ENCODE data around the gene TNFRSF1B.
A peak's percentile ranks its signal among the peaks of the same experiment; 100 is the strongest.

Gene TNFRSF1B

DNA sequence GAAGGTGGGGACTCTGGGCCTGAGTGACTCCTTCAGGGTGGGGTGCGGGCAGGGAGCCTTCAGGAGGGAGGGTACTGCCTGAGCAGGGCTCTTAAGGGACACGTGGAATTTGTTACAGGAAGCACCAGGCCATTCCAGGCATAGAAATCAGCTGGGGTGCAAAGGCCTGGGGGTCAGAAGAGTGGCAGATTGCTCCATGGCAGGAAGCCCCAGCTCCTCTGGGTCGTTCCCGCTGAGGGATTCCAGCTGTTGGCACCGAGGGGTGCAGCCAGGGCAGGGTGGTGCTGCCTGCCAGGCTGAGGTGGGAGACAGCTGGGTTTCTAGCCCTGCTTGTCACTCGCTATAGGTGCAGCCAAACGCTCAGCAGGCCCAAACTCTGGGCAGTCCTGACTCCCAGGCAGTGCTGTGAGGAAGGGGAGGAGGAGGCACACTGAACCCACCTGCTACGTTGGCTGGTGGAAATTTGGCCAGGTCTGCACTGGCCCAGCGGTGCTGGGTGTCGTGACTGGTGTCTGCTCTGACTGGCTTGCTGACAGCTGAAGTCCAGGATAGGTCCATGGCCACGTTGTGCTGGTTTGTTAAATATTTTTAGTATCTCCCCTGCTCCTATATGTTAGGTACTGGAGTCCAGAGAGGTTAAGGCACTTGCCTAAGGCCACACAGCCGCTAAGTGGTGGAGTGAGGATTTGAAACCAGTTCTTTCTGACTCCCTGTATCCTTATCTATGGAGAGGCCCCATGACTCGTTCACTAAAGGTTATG lies 19.3 kb downstream of the TNFRSF1B start:
- H3K9me3 Mint-ChIP-seq = no peaks in the 10 kb centered on the region
- H3K4me1 Mint-ChIP-seq = peaks cover 57% of the 10 kb centered on the region
- H3K36me3 Mint-ChIP-seq = peaks cover 7% of the 10 kb centered on the region
- no peak overlapping the region for H3K4me3 Mint-ChIP-seq
- H3K27ac Mint-ChIP-seq = peak overlapping the region; percentile 23
- no peaks in the 10 kb centered on the region for H3K27me3 Mint-ChIP-seq

DNA sequence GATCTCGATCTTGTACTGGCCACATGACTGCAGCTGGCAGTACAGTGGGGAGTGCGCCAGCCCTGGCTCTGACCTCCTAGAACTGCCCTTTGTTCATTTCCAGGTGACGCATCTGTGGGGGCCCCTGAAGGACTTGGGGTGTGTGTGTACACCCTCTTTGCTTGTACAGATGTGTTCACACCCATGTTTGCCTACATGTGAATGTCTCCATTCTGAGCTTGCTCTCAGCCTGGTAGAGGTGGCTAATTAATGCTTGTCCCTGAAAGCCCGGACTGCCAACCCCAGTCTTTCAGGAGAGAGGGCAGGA lies 19.8 kb downstream of the TNFRSF1B start:
- Mint-ChIP-seq H3K4me1 (peaks cover 56% of the 10 kb centered on the region), H3K4me3 (no peak overlapping the region), H3K27me3 (no peaks in the 10 kb centered on the region), H3K9me3 (no peaks in the 10 kb centered on the region), H3K27ac (no peak overlapping the region), H3K36me3 (peaks cover 7% of the 10 kb centered on the region)

DNA sequence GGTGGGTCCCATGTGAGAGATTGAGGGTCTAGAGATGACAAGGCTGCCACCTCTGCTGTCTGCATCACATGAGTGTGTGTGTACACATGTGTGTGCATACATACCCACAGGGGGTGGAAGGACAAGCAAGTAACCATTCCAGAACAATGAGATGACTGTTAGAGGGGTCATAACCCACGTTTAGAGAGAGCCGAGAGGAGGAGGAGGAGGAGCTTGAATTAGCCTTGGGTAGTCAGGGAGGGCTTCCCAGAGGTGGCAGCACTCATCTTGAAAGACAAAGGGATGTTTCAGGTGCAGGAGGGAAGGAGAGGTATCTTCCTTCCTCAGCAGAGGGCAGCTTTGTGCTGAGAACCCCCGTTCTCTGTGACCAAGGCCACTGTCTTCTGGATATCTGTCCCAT lies 21.3 kb downstream of the TNFRSF1B start:
- Mint-ChIP-seq H3K4me1 (peaks cover 41% of the 10 kb centered on the region), H3K4me3 (no peak overlapping the region), H3K9me3 (no peaks in the 10 kb centered on the region), H3K27ac (no peak overlapping the region), H3K27me3 (no peaks in the 10 kb centered on the region), H3K36me3 (peaks cover 7% of the 10 kb centered on the region)

DNA sequence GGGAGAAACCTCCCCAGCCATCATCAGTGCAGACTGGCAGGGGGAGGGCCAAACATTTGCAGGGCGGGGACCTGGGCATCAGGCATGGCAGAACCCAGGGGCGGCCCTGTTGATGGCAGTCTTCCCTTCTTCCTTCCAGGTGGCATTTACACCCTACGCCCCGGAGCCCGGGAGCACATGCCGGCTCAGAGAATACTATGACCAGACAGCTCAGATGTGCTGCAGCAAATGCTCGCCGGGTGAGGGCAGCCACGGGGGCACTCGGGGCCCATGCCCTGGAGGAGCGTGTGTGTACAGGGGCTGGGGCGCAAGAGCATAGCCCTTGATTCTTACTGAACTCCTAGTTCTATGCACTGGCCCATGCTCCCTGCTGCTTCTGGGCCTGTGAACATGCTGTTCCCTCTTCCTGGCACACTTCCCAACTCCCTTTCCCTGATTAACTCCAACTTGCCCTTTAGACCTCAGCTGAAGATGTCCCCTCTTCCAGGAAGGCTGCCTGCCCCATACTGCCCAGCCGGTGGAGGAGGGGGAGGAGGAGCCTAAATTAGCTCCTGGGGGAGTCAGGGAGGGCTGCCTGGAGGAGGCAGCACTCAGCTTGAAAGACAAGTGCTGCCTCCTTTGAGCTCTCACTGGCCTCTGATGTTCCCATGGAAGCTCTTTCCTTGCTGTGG lies 22.0 kb downstream of the TNFRSF1B start:
- Mint-ChIP-seq H3K9me3 (no peaks in the 10 kb centered on the region), H3K27ac (no peak overlapping the region), H3K27me3 (no peaks in the 10 kb centered on the region), H3K4me3 (no peak overlapping the region), H3K36me3 (peaks cover 8% of the 10 kb centered on the region), H3K4me1 (peaks cover 34% of the 10 kb centered on the region)

DNA sequence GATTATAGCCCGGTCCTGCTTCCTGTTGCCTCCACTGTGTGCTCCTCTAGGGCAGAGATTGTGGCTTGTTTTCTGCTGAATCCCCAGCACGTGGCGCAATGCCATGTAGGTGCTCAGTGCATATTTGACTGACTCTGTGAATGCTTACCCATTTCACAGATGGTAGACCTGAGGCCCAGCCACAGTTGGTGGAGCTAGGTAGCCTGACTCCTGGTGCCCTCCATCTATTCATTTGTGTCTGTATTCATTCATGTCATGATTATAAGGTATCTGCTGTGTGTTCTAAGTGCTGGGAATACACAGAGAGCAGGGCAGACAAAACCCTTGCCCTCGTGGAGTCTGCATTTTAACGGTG lies 22.5 kb downstream of the TNFRSF1B start:
- H3K4me3 Mint-ChIP-seq = no peak overlapping the region
- H3K27me3 Mint-ChIP-seq = no peaks in the 10 kb centered on the region
- no peaks in the 10 kb centered on the region for H3K9me3 Mint-ChIP-seq
- peak overlapping the region; percentile 68 for H3K27ac Mint-ChIP-seq
- peaks cover 13% of the 10 kb centered on the region for H3K36me3 Mint-ChIP-seq
- peaks cover 29% of the 10 kb centered on the region for H3K4me1 Mint-ChIP-seq

GRCh38 chr1:12191242-12192032 lies 24.6 kb downstream of the TNFRSF1B start:
- Mint-ChIP-seq H3K4me1 (peaks cover 17% of the 10 kb centered on the region), H3K4me3 (no peak overlapping the region), H3K27me3 (no peaks in the 10 kb centered on the region), H3K36me3 (peaks cover 17% of the 10 kb centered on the region), H3K9me3 (no peaks in the 10 kb centered on the region), H3K27ac (peak overlapping the region; percentile 62)

DNA sequence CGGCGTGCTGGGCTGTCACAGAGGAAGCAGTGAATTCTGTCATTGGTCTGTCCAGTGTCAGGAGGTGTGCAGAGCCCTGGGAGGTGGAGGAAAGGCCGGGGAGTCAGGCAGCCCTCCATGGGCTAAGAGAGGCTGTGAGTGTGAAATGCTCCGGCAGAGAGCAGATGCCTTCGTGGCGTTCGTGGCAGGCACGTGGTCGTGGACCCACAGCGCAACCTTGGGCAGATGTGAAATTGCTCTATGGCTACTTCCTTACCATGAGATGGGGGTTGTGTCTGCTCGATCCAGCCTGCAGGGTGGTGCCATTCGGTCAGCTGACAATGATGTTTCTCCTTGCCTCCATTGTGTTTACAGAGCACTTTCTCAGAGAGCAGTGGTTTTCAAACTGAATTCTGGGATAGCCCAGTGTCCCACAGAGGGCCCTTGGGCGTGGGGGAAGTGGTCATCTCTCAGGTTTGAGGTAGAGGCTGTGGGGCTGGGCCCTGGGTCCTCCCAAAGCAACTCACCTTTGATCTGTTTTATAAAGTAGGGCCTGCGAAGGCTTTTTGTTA lies 27.9 kb downstream of the TNFRSF1B start:
- H3K36me3 Mint-ChIP-seq = peaks cover 14% of the 10 kb centered on the region
- H3K9me3 Mint-ChIP-seq = no peaks in the 10 kb centered on the region
- no peaks in the 10 kb centered on the region for H3K4me1 Mint-ChIP-seq

DNA sequence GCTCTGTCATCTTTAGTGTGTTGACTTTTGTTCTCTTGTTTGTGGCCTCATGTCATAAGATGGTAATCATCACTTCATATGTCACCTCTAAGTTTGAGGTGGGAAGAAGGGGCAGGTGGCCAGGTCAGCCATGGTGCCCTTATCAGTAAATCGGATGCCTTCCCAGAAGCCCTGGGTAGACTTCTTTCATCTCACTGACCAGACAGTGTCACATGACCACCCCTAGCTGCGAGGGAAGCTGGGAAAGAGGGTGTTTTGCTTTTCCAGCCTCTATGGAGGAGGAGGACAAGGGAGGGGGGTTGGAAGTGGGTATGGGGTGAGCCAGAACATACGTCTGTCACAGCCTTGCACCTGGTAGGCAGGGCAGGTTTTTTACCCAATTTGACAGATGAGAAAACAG lies 28.6 kb downstream of the TNFRSF1B start:
- Mint-ChIP-seq H3K4me1 (no peaks in the 10 kb centered on the region), H3K9me3 (no peaks in the 10 kb centered on the region), H3K27me3 (no peaks in the 10 kb centered on the region), H3K27ac (no peak overlapping the region), H3K4me3 (no peak overlapping the region), H3K36me3 (peaks cover 14% of the 10 kb centered on the region)

More for the DNA sequence above, 27.9 kb downstream of the TNFRSF1B start:
- no peak overlapping the region for H3K27ac Mint-ChIP-seq
- H3K4me3 Mint-ChIP-seq = no peak overlapping the region
- no peaks in the 10 kb centered on the region for H3K27me3 Mint-ChIP-seq

DNA sequence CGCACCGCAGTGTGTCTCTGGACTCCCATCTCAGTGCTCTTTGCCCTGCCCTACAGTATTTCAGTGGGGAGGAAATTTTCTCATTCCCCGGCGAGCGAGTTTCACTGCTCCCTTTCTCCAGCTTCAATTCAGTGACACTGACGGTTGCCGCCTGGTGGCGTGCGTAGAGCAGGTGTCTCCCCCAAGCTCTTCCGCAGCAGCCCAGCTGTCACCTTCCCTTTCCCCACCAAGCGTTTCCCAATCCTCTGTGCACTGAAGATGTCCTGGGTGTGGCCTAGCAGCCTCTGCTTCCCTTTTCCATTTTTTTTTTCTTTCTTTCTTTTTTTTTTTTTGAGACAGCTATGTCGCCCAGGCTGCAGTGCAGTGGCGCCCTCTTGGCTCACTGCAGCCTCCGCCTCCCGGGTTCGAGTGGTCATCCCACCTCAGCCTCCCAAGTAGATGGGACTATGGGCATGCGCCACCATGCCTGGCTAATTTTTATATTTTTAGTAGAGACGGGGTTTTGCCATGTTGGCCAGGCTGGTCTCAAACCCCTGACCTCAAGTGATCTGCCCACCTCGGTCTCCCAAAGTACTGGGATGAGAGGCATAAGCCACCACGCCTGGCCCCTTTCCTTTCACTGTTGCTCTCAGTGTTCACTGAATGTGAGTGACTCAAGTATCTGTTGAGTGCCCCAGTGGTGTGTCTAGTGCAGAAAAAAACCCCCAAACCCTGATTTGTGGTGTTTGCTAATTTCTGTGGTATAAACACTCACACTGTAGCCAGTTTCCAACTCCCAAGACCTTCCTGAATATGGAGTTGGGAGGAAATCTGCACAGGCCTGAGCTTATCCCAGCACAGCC lies 30.1 kb downstream of the TNFRSF1B start:
- peaks cover 14% of the 10 kb centered on the region for H3K36me3 Mint-ChIP-seq
- H3K27me3 Mint-ChIP-seq = no peaks in the 10 kb centered on the region
- H3K4me3 Mint-ChIP-seq = no peak overlapping the region
- peaks cover 7% of the 10 kb centered on the region for H3K4me1 Mint-ChIP-seq
- H3K9me3 Mint-ChIP-seq = no peaks in the 10 kb centered on the region
- H3K27ac Mint-ChIP-seq = no peak overlapping the region

GRCh38 chr1:12197483-12197880 lies 30.7 kb downstream of the TNFRSF1B start:
- Mint-ChIP-seq H3K4me1 (peaks cover 10% of the 10 kb centered on the region), H3K36me3 (peaks cover 16% of the 10 kb centered on the region), H3K4me3 (no peak overlapping the region), H3K27ac (no peak overlapping the region), H3K27me3 (no peaks in the 10 kb centered on the region), H3K9me3 (no peaks in the 10 kb centered on the region)

GRCh38 chr1:12200208-12200607 lies 33.4 kb downstream of the TNFRSF1B start:
- H3K36me3 Mint-ChIP-seq = peaks cover 15% of the 10 kb centered on the region
- H3K4me1 Mint-ChIP-seq = peaks cover 34% of the 10 kb centered on the region
- no peak overlapping the region for H3K4me3 Mint-ChIP-seq
- H3K27me3 Mint-ChIP-seq = no peaks in the 10 kb centered on the region
- H3K9me3 Mint-ChIP-seq = no peaks in the 10 kb centered on the region
- H3K27ac Mint-ChIP-seq = no peak overlapping the region

- H3K27ac Mint-ChIP-seq = peak overlapping the region; percentile 46
- H3K36me3 Mint-ChIP-seq = peaks cover 11% of the 10 kb centered on the region
- H3K4me1 Mint-ChIP-seq = peaks cover 40% of the 10 kb centered on the region
- no peaks in the 10 kb centered on the region for H3K9me3 Mint-ChIP-seq
- peak overlapping the region; percentile 20 for H3K4me3 Mint-ChIP-seq
- no peaks in the 10 kb centered on the region for H3K27me3 Mint-ChIP-seq
Measured at GRCh38 chr1:12201352-12202189, 34.8 kb downstream of the TNFRSF1B start.

DNA sequence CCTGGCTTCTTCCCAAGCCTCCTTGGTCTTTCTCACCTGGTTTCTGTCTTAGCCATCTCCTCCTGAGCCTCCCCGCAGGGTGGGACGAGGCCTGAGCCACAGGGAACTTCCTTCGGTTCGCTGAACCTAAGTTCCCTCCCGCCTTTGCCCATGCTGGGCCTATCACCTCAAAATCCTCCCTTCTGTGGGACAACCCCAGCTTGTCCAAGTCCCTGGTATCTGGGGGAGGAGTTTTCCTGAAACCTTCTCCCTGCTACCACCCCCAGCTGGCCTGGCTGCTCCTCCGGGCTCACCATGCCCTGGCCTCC lies 35.4 kb downstream of the TNFRSF1B start:
- peaks cover 11% of the 10 kb centered on the region for H3K36me3 Mint-ChIP-seq
- H3K27me3 Mint-ChIP-seq = no peaks in the 10 kb centered on the region
- H3K4me1 Mint-ChIP-seq = peaks cover 40% of the 10 kb centered on the region
- H3K9me3 Mint-ChIP-seq = no peaks in the 10 kb centered on the region
- no peak overlapping the region for H3K4me3 Mint-ChIP-seq
- H3K27ac Mint-ChIP-seq = no peak overlapping the region

- H3K4me1 Mint-ChIP-seq = peaks cover 40% of the 10 kb centered on the region
- no peaks in the 10 kb centered on the region for H3K9me3 Mint-ChIP-seq
- peaks cover 11% of the 10 kb centered on the region for H3K36me3 Mint-ChIP-seq
- H3K27me3 Mint-ChIP-seq = no peaks in the 10 kb centered on the region
- peak overlapping the region; percentile 5 for H3K4me3 Mint-ChIP-seq
- H3K27ac Mint-ChIP-seq = peak overlapping the region; percentile 38
Measured at GRCh38 chr1:12202577-12202976, 35.8 kb downstream of the TNFRSF1B start.
